GM12878 (cell line): ENCODE results near the gene FAM193B. TPM values are rescaled to one million over a fixed set of nuclear protein-coding genes. Genes with fewer than 3 reads are reported as not detected.

ENCODE experiments used
- CHD1 ChIP-seq: IDR thresholded peaks from 2 replicates; pipeline ENCODE4 v1.6.1; 2012; ENCODE audit warnings: low read depth, low read length, improper control_type of control experiment
- CREM ChIP-seq: IDR thresholded peaks from 2 replicates; pipeline ENCODE4 v1.6.1; 2014; ENCODE audit warnings: antibody characterized with exemption, low read depth
- GATAD2B ChIP-seq: fragments of 450-650 bp; conservative IDR thresholded peaks from 2 replicates; pipeline ENCODE4 v1.6.1; 2017; ENCODE audit warnings: low read depth, mild to moderate bottlenecking, moderate library complexity
- JUND ChIP-seq: IDR thresholded peaks from 2 replicates; pipeline ENCODE4 v1.6.1; 2012; ENCODE audit warnings: low read depth, mild to moderate bottlenecking, low read length, improper control_type of control experiment, moderate library complexity
- MEF2B ChIP-seq: fragments of 450-650 bp; IDR thresholded peaks from 2 replicates; pipeline ENCODE4 v1.6.1; 2018; ENCODE audit warnings: mild to moderate bottlenecking, moderate library complexity; ENCODE audit not compliant: partially characterized antibody, poor library complexity, severe bottlenecking
- MYC ChIP-seq: IDR thresholded peaks from 2 replicates; pipeline ENCODE4 v1.6.1; 2011; ENCODE audit warnings: mild to moderate bottlenecking, low read length, moderate library complexity, inconsistent platforms; ENCODE audit not compliant: insufficient read depth, insufficient replicate concordance, insufficient read length, severe bottlenecking
- NBN ChIP-seq: fragments of 450-650 bp; IDR thresholded peaks from 2 replicates; pipeline ENCODE4 v1.6.1; 2016
- STAT3 ChIP-seq: IDR thresholded peaks from 2 replicates; pipeline ENCODE4 v1.6.1; 2011; ENCODE audit warnings: low read depth, low read length, improper control_type of control experiment
- ZNF24 ChIP-seq: fragments of 450-650 bp; IDR thresholded peaks from 2 replicates; pipeline ENCODE4 v1.6.1; 2017; ENCODE audit warnings: antibody characterized with exemption, mild to moderate bottlenecking
- polyA plus RNA-seq, 11 experiments: library from polyadenylated mRNA; depleted of rRNA in 4 of 11; unstranded in 6 of 11; stranded (reverse) in 5 of 11; fragments of >200 nt; fragmentation: Nextera tagmentation in 4 of 11; fragmentation: Illumina TruSeq in 1 of 11; extraction: Ambion mirVana in 4 of 11; extraction: Trizol in 1 of 11; gene quantifications; 1 replicate in 1 of 11; 2 replicates in 10 of 11; pipeline versions ENCODE4 v1.2.1 to v1.2.3, GENCODE V29; 2011 to 2016; ENCODE audit warnings: inconsistent platforms in 2 of 11, missing spikeins in 2 of 11, low read depth in 1 of 11
- total RNA-seq, 4 experiments: library from RNA; depleted of rRNA in 3 of 4; stranded (reverse); fragments of >200 nt in 3 of 4; fragmentation: Illumina TruSeq in 1 of 4; extraction: Trizol in 1 of 4; gene quantifications; 2 replicates each; pipeline versions ENCODE4 v1.2.1 to v1.2.3, GENCODE V29; 2013 to 2021
- TF ChIP-seq, protein P1 (sequence below): IDR thresholded peaks from 2 replicates; pipeline ENCODE4 v1.6.1; 2012; ENCODE audit warnings: improper control_type of control experiment, low read depth, low read length; ENCODE audit not compliant: insufficient replicate concordance
- TF ChIP-seq, protein P2 (sequence below): IDR thresholded peaks from 2 replicates; pipeline ENCODE4 v1.6.1; 2011; ENCODE audit warnings: borderline replicate concordance, low read depth, mild to moderate bottlenecking, moderate library complexity, mixed read lengths, low read length; ENCODE audit not compliant: insufficient read depth; ENCODE audit errors: extremely low read length
- TF ChIP-seq, protein P3 (sequence below): IDR thresholded peaks from 2 replicates; pipeline ENCODE4 v1.6.1; 2012; ENCODE audit warnings: low read length, inconsistent platforms
- TF ChIP-seq, protein P4 (sequence below): fragments of 450-650 bp; formaldehyde crosslinking; IDR thresholded peaks from 2 replicates; pipeline ENCODE4 v1.4.0; 2020; ENCODE audit warnings: mild to moderate bottlenecking, moderate library complexity
- TF ChIP-seq, protein P5 (sequence below): IDR thresholded peaks from 2 replicates; pipeline ENCODE4 v1.6.1; 2011; ENCODE audit warnings: low read depth, mild to moderate bottlenecking, low read length, moderate library complexity, borderline replicate concordance; ENCODE audit errors: extremely low read depth

Gene FAM193B
- total and polyA plus RNA-seq, 10 of the 15 experiments (the other 5 are each of a cell fraction or from before 2014, with no cell fraction given) = 3.3 to 47.0 (median 25.1) TPM

DNA sequence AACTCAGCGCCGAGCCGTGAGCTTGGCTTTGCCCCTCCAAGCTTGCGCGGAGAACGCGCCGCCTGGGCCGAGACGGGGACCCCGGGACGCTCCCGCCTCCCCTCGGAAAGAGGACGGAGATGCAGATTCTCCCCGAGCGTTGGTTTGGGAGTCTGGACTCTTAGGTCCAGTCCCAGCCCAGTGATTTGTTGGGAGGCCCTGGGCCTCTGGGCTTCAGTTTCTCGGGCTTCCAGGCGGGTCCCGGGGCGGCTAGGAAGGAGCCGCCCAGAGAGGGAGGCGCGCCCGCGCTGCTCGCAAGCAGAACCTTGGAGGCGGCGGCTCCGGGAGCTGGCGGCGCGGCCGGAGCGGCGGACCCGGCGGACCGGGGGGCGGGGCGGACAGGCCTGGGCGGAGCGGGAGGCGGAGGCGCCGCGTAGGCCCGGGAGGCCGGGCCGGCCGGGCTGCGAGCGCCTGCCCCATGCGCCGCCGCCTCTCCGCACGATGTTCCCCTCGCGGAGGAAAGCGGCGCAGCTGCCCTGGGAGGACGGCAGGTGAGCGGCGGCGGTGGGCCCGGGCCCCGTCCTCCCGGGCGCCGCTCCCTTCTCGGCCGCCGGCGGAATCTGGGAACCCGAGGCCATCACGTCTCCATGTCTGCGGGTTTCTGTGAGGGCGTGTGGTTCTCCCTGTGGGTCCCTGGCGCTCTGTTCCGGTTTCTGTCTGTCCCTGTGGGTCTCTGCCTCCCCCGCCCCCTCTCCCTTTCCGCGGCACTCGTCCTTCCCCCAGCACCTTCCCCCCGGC is 45.6 kb upstream of the FAM193B start, which contains the start of gene B4GALT7 (continued):
- TF ChIP-seq GATAD2B (peak; percentile 85), STAT3 (no peak), MEF2B (no peak), NBN (no peak), CHD1 (no peak; the same call in 1 of the 2 replicates), ZNF24 (peak; percentile 71; the same call in 1 of the 2 replicates), JUND (no peak), MYC (no peak), CREM (no peak; the same call in 1 of the 2 replicates)
- TF ChIP-seq, protein P1, sequence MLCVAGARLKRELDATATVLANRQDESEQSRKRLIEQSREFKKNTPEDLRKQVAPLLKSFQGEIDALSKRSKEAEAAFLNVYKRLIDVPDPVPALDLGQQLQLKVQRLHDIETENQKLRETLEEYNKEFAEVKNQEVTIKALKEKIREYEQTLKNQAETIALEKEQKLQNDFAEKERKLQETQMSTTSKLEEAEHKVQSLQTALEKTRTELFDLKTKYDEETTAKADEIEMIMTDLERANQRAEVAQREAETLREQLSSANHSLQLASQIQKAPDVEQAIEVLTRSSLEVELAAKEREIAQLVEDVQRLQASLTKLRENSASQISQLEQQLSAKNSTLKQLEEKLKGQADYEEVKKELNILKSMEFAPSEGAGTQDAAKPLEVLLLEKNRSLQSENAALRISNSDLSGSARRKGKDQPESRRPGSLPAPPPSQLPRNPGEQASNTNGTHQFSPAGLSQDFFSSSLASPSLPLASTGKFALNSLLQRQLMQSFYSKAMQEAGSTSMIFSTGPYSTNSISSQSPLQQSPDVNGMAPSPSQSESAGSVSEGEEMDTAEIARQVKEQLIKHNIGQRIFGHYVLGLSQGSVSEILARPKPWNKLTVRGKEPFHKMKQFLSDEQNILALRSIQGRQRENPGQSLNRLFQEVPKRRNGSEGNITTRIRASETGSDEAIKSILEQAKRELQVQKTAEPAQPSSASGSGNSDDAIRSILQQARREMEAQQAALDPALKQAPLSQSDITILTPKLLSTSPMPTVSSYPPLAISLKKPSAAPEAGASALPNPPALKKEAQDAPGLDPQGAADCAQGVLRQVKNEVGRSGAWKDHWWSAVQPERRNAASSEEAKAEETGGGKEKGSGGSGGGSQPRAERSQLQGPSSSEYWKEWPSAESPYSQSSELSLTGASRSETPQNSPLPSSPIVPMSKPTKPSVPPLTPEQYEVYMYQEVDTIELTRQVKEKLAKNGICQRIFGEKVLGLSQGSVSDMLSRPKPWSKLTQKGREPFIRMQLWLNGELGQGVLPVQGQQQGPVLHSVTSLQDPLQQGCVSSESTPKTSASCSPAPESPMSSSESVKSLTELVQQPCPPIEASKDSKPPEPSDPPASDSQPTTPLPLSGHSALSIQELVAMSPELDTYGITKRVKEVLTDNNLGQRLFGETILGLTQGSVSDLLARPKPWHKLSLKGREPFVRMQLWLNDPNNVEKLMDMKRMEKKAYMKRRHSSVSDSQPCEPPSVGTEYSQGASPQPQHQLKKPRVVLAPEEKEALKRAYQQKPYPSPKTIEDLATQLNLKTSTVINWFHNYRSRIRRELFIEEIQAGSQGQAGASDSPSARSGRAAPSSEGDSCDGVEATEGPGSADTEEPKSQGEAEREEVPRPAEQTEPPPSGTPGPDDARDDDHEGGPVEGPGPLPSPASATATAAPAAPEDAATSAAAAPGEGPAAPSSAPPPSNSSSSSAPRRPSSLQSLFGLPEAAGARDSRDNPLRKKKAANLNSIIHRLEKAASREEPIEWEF = no peak
- TF ChIP-seq, protein P2, sequence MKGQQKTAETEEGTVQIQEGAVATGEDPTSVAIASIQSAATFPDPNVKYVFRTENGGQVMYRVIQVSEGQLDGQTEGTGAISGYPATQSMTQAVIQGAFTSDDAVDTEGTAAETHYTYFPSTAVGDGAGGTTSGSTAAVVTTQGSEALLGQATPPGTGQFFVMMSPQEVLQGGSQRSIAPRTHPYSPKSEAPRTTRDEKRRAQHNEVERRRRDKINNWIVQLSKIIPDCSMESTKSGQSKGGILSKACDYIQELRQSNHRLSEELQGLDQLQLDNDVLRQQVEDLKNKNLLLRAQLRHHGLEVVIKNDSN = peak; percentile 47
- TF ChIP-seq, protein P3, sequence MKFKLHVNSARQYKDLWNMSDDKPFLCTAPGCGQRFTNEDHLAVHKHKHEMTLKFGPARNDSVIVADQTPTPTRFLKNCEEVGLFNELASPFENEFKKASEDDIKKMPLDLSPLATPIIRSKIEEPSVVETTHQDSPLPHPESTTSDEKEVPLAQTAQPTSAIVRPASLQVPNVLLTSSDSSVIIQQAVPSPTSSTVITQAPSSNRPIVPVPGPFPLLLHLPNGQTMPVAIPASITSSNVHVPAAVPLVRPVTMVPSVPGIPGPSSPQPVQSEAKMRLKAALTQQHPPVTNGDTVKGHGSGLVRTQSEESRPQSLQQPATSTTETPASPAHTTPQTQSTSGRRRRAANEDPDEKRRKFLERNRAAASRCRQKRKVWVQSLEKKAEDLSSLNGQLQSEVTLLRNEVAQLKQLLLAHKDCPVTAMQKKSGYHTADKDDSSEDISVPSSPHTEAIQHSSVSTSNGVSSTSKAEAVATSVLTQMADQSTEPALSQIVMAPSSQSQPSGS = no peak
- TF ChIP-seq, protein P4, sequence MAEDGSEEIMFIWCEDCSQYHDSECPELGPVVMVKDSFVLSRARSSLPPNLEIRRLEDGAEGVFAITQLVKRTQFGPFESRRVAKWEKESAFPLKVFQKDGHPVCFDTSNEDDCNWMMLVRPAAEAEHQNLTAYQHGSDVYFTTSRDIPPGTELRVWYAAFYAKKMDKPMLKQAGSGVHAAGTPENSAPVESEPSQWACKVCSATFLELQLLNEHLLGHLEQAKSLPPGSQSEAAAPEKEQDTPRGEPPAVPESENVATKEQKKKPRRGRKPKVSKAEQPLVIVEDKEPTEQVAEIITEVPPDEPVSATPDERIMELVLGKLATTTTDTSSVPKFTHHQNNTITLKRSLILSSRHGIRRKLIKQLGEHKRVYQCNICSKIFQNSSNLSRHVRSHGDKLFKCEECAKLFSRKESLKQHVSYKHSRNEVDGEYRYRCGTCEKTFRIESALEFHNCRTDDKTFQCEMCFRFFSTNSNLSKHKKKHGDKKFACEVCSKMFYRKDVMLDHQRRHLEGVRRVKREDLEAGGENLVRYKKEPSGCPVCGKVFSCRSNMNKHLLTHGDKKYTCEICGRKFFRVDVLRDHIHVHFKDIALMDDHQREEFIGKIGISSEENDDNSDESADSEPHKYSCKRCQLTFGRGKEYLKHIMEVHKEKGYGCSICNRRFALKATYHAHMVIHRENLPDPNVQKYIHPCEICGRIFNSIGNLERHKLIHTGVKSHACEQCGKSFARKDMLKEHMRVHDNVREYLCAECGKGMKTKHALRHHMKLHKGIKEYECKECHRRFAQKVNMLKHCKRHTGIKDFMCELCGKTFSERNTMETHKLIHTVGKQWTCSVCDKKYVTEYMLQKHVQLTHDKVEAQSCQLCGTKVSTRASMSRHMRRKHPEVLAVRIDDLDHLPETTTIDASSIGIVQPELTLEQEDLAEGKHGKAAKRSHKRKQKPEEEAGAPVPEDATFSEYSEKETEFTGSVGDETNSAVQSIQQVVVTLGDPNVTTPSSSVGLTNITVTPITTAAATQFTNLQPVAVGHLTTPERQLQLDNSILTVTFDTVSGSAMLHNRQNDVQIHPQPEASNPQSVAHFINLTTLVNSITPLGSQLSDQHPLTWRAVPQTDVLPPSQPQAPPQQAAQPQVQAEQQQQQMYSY (CRISPR knock-in tag) = no peak
- TF ChIP-seq, protein P5, sequence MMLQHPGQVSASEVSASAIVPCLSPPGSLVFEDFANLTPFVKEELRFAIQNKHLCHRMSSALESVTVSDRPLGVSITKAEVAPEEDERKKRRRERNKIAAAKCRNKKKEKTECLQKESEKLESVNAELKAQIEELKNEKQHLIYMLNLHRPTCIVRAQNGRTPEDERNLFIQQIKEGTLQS = no peak
